HG02798 (cell line): Measurements from ENCODE around the gene MAN2B1.
A peak's percentile ranks its signal among the peaks of the same experiment; 100 is the strongest.
"Not testable (repeated sequence)": the region's sequence is repeated elsewhere in the genome, so short reads cannot be mapped to it uniquely, and the experiment has no call there.

Experiments
- ATAC-seq: cut with Tn5 transposase; IDR thresholded peaks from one replicate; pipeline ENCODE4 v1.9.1; 2021; ENCODE audit warnings: mild to moderate bottlenecking; ENCODE audit not compliant: unreplicated experiment, poor library complexity

Gene MAN2B1

GRCh38 chr19:12666265-12667048 lies at the start of gene MAN2B1, which contains the start of gene WDR83:
Gene MAN2B1, minus strand, starts transcription at chr19:12666742. Its CDS starts 41 bp downstream, at chr19:12666701.
Gene WDR83, plus strand, starts transcription at chr19:12666807. Its CDS starts 2,984 bp downstream, at chr19:12669791.
- peak; percentile 64 for ATAC-seq

- no peak for ATAC-seq
Measured at GRCh38 chr19:12715929-12716328, 49.4 kb upstream of the MAN2B1 start.

- no peak for ATAC-seq
Measured at GRCh38 chr19:12715102-12715501, 48.6 kb upstream of the MAN2B1 start.

GRCh38 chr19:12713304-12713703 lies 46.8 kb upstream of the MAN2B1 start:
- ATAC-seq: not testable (repeated sequence)

GRCh38 chr19:12712077-12712476 lies 45.5 kb upstream of the MAN2B1 start:
- ATAC-seq: not testable (repeated sequence)

- no peak for ATAC-seq
Measured at GRCh38 chr19:12711187-12711586, 44.6 kb upstream of the MAN2B1 start.

GRCh38 chr19:12708641-12709040 lies 42.1 kb upstream of the MAN2B1 start:
- no peak for ATAC-seq

- ATAC-seq: no peak
Measured at GRCh38 chr19:12706332-12706718, 39.8 kb upstream of the MAN2B1 start.

GRCh38 chr19:12705654-12706331 lies 39.3 kb upstream of the MAN2B1 start:
- ATAC-seq: no peak

- ATAC-seq: no peak
Measured at GRCh38 chr19:12705169-12705568, 38.6 kb upstream of the MAN2B1 start.

GRCh38 chr19:12703046-12703445 lies 36.5 kb upstream of the MAN2B1 start:
- no peak for ATAC-seq

GRCh38 chr19:12701596-12702282 lies 35.2 kb upstream of the MAN2B1 start:
- ATAC-seq: no peak

GRCh38 chr19:12698138-12698537 lies 31.6 kb upstream of the MAN2B1 start:
- no peak for ATAC-seq

- ATAC-seq: not testable (repeated sequence)
Measured at GRCh38 chr19:12697425-12697824, 30.9 kb upstream of the MAN2B1 start.

GRCh38 chr19:12696366-12697335 lies 30.1 kb upstream of the MAN2B1 start, which contains the start of gene FBXW9:
Gene FBXW9, minus strand, starts transcription at chr19:12696631. Its CDS starts 50 bp downstream, at chr19:12696581.
- peak; percentile 79 for ATAC-seq

- no peak for ATAC-seq
Measured at GRCh38 chr19:12695997-12696365, 29.4 kb upstream of the MAN2B1 start.

GRCh38 chr19:12695514-12695913 lies 29.0 kb upstream of the MAN2B1 start:
- ATAC-seq: no peak

- no peak for ATAC-seq
Measured at GRCh38 chr19:12695096-12695495, 28.6 kb upstream of the MAN2B1 start.

GRCh38 chr19:12694641-12695040 lies 28.1 kb upstream of the MAN2B1 start:
- no peak for ATAC-seq

- ATAC-seq: no peak
Measured at GRCh38 chr19:12692960-12693359, 26.4 kb upstream of the MAN2B1 start.
